Activated T-cell treated with anti-CD3 and anti-CD28 coated beads, Interleukin-2, amount 50 U/mL, for 72 hours (primary cell): ENCODE results near the gene PITHD1. TPM values are rescaled to one million over a fixed set of nuclear protein-coding genes. Genes with fewer than 3 reads are reported as not detected.
"Not testable (repeated sequence)": the region's sequence is repeated elsewhere in the genome, so short reads cannot be mapped to it uniquely, and the experiment has no call there.

ENCODE experiments used
- ATAC-seq, 2 donors: fragments of 150-1000 bp; cut with Tn5 transposase; replicated peaks in 1 of 2; 2 replicates each; pipeline ENCODE4 v1.10.0; 2021; ENCODE audit warnings: moderate library complexity in 2 of 2, mild to moderate bottlenecking in 1 of 2
- DNase-seq, 2 donors: peaks; one replicate each; pipeline ENCODE4 v3.0.0; 2021 to 2022; ENCODE audit warnings: mixed read lengths in 1 of 2
- H3K27ac Mint-ChIP-seq: one replicate; pipeline ENCODE4 v1.8.0; 2022; ENCODE audit warnings: mild to moderate bottlenecking, moderate library complexity, mixed read lengths
- H3K27me3 Mint-ChIP-seq: one replicate; pipeline ENCODE4 v1.8.0; 2022; ENCODE audit warnings: low read depth, mixed read lengths
- H3K36me3 Mint-ChIP-seq, 2 donors: one replicate each; pipeline ENCODE4 v1.8.0; 2022; ENCODE audit warnings: mixed read lengths in 2 of 2, mild to moderate bottlenecking in 1 of 2; ENCODE audit not compliant: insufficient read depth in 2 of 2
- H3K4me1 Mint-ChIP-seq: one replicate; pipeline ENCODE4 v1.8.0; 2022; ENCODE audit warnings: low read depth, mixed read lengths
- H3K4me3 Mint-ChIP-seq, 2 donors: one replicate each; pipeline ENCODE4 v1.8.0; 2022; ENCODE audit warnings: mild to moderate bottlenecking in 2 of 2, mixed read lengths in 2 of 2, moderate library complexity in 2 of 2
- H3K9me3 Mint-ChIP-seq, 2 donors: one replicate each; pipeline ENCODE4 v1.8.0; 2022; ENCODE audit warnings: mixed read lengths in 2 of 2
- total RNA-seq, 2 donors: library from RNA; stranded (reverse); gene quantifications; one replicate each; pipeline ENCODE4 v1.2.3, GENCODE V29; 2022

Gene PITHD1
- 100 to 1,000 TPM in 1 of 2 donors, 10 to 100 TPM in 1; 83.2 to 107 TPM for total RNA-seq

- peak; percentile 86 to 87 for DNase-seq
- Mint-ChIP-seq H3K36me3 (peaks cover 0 to 2% of the 10 kb centered on the region in 2 donors), H3K27me3 (no peaks in the 10 kb centered on the region), H3K4me3 (peak within 1 kb of the TSS; percentile 71 to 83), H3K9me3 (no peaks in the 10 kb centered on the region), H3K4me1 (peaks cover 57% of the 10 kb centered on the region), H3K27ac (peak within 1 kb of the TSS; percentile 93)
- peak; percentile 91 to 92 for ATAC-seq
Observed at GRCh38 chr1:23777979-23778814, at the start of gene PITHD1. PITHD1 (plus strand) TSS chr1:23778418; CDS start chr1:23778516, 98 bp downstream.

GRCh38 chr1:23732363-23733224, 45.6 kb upstream of the PITHD1 start:
- peak in 1 of 2 donors; percentile 9 for ATAC-seq
- Mint-ChIP-seq H3K4me1 (peaks cover 43% of the 10 kb centered on the region), H3K36me3 (peaks cover 0 to 4% of the 10 kb centered on the region in 2 donors)

GRCh38 chr1:23733281-23733680, 44.9 kb upstream of the PITHD1 start:
- not testable (repeated sequence) for DNase-seq, H3K27ac Mint-ChIP-seq, H3K4me3 Mint-ChIP-seq, ATAC-seq, H3K27me3 Mint-ChIP-seq, H3K9me3 Mint-ChIP-seq, H3K36me3 Mint-ChIP-seq
- peaks cover 41% of the 10 kb centered on the region for H3K4me1 Mint-ChIP-seq

More at GRCh38 chr1:23732363-23733224, 45.6 kb upstream of the PITHD1 start:
- DNase-seq: no peak
- Mint-ChIP-seq H3K27me3 (no peaks in the 10 kb centered on the region), H3K4me3 (no peak overlapping the region), H3K27ac (no peak overlapping the region), H3K9me3 (no peaks in the 10 kb centered on the region)

- peak; percentile 42 to 70 for DNase-seq
- peak; percentile 88 to 97 for ATAC-seq
- peaks cover 37% of the 10 kb centered on the region for H3K4me1 Mint-ChIP-seq
- no peaks in the 10 kb centered on the region for H3K9me3 Mint-ChIP-seq
- peaks cover 0 to 4% of the 10 kb centered on the region in 2 donors for H3K36me3 Mint-ChIP-seq
- no peak overlapping the region for H3K27ac Mint-ChIP-seq
- H3K27me3 Mint-ChIP-seq: no peaks in the 10 kb centered on the region
- peak overlapping the region in 1 of 2 donors; percentile 32 for H3K4me3 Mint-ChIP-seq
Observed at GRCh38 chr1:23736437-23737134, 41.6 kb upstream of the PITHD1 start.

GRCh38 chr1:23741609-23742008, 36.6 kb upstream of the PITHD1 start:
- DNase-seq: no peak
- Mint-ChIP-seq H3K27me3 (no peaks in the 10 kb centered on the region), H3K4me3 (peak overlapping the region; percentile 54 to 96), H3K9me3 (no peaks in the 10 kb centered on the region), H3K36me3 (peaks cover 0 to 11% of the 10 kb centered on the region in 2 donors), H3K27ac (peak overlapping the region; percentile 96), H3K4me1 (peaks cover 42% of the 10 kb centered on the region)
- no peak for ATAC-seq

GRCh38 chr1:23742670-23743286, 35.4 kb upstream of the PITHD1 start:
- Mint-ChIP-seq H3K27ac (peak overlapping the region; percentile 96), H3K4me3 (peak overlapping the region; percentile 95 to 96), H3K4me1 (peaks cover 47% of the 10 kb centered on the region), H3K9me3 (no peaks in the 10 kb centered on the region), H3K27me3 (no peaks in the 10 kb centered on the region), H3K36me3 (peaks cover 0 to 14% of the 10 kb centered on the region in 2 donors)
- DNase-seq: no peak
- peak; percentile 39 to 44 for ATAC-seq

GRCh38 chr1:23743287-23744152, 34.7 kb upstream of the PITHD1 start, which contains the start of gene ELOA:
ELOA (plus strand) TSS chr1:23743471; CDS start chr1:23743504, 33 bp downstream.
- Mint-ChIP-seq H3K9me3 (no peaks in the 10 kb centered on the region), H3K4me1 (peaks cover 54% of the 10 kb centered on the region), H3K27me3 (no peaks in the 10 kb centered on the region), H3K4me3 (peak within 1 kb of the TSS; percentile 95 to 97), H3K36me3 (peaks cover 0 to 14% of the 10 kb centered on the region in 2 donors), H3K27ac (peak within 1 kb of the TSS; percentile 96)
- DNase-seq (peak; percentile 84 to 86), ATAC-seq (peak; percentile 95 to 96)

- Mint-ChIP-seq H3K4me1 (peaks cover 57% of the 10 kb centered on the region), H3K27ac (peak overlapping the region; percentile 91), H3K27me3 (no peaks in the 10 kb centered on the region), H3K9me3 (no peaks in the 10 kb centered on the region), H3K36me3 (peaks cover 0 to 20% of the 10 kb centered on the region in 2 donors), H3K4me3 (peak overlapping the region; percentile 88 to 97)
- ATAC-seq (no peak), DNase-seq (no peak)
Observed at GRCh38 chr1:23745515-23745914, 32.7 kb upstream of the PITHD1 start.

- H3K4me3 Mint-ChIP-seq: no peak overlapping the region
- DNase-seq (no peak), ATAC-seq (no peak)
- H3K27me3 Mint-ChIP-seq: no peaks in the 10 kb centered on the region
- no peaks in the 10 kb centered on the region for H3K9me3 Mint-ChIP-seq
- H3K27ac Mint-ChIP-seq: peak overlapping the region; percentile 64
- peaks cover 48% of the 10 kb centered on the region for H3K4me1 Mint-ChIP-seq
- peaks cover 8 to 27% of the 10 kb centered on the region in 2 donors for H3K36me3 Mint-ChIP-seq
Observed at GRCh38 chr1:23748016-23748415, 30.2 kb upstream of the PITHD1 start.

- ATAC-seq (peak; percentile 62 to 64), DNase-seq (peak; percentile 40 to 50)
- H3K9me3 Mint-ChIP-seq: no peaks in the 10 kb centered on the region
- no peaks in the 10 kb centered on the region for H3K27me3 Mint-ChIP-seq
- H3K36me3 Mint-ChIP-seq: peaks cover 13 to 38% of the 10 kb centered on the region in 2 donors
- H3K4me1 Mint-ChIP-seq: peaks cover 27% of the 10 kb centered on the region
- H3K27ac Mint-ChIP-seq: peak overlapping the region; percentile 85
- H3K4me3 Mint-ChIP-seq: no peak overlapping the region
Observed at GRCh38 chr1:23751050-23751814, 27.0 kb upstream of the PITHD1 start.

GRCh38 chr1:23751815-23752200, 26.4 kb upstream of the PITHD1 start:
- Mint-ChIP-seq H3K9me3 (no peaks in the 10 kb centered on the region), H3K27ac (peak overlapping the region; percentile 69), H3K27me3 (no peaks in the 10 kb centered on the region), H3K4me1 (peaks cover 23% of the 10 kb centered on the region), H3K36me3 (peaks cover 13 to 38% of the 10 kb centered on the region in 2 donors), H3K4me3 (no peak overlapping the region)
- DNase-seq (no peak), ATAC-seq (no peak)
